HG03103 (cell line): Measurements from ENCODE around the gene GRID1.

Experiments
- ATAC-seq: cut with Tn5 transposase; IDR thresholded peaks from one replicate; pipeline ENCODE4 v1.9.1; 2021; ENCODE audit warnings: low read depth; ENCODE audit not compliant: unreplicated experiment

Gene GRID1

DNA sequence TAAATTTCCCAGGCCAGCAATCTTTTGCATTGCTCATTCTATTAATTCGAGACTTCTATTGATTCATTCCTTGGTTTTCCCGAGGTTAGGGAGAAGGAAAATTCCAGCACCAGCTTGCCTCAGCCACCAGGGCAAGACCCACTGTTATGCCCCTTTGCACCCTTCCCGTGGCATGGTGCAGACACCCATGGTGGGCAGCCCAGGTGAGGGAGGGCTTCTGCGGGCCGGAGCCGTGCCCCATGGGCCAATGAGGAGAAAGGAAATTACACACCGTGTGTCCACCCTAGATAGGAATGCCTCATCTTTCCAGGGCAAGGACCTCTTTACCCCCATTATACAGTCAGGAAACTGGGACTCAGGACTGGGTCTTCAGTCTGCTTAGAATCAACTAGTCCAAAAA, 4.5 kb upstream of the GRID1 start:
- no peak for ATAC-seq

DNA sequence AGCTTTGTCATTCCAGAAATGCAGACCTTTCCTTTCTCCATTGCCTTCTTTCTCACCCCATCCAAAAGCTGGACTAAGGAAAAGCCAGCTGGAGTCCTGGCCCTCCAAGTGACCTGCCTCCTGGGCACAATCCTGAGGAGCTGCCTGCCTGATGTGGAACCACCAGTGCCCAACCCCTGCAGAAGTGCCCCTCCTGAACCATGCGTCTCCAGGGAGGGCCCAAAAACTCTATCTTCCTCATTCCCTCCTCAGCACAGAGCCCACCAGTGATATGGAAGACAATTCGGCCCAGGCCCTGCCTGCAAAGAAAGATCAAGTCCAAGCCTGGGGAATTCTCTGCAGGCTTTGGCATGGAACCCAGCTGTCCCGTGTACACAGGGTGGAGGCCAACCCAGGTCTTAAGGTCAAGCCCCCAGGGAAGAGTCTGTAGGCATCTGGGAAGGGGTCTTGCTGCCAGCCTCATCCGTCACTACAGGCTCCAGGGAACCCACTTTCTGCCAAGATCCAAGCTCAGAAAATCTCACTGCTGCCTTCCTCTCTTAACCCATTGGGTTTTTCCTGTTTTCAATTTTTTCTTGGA, 3.5 kb upstream of the GRID1 start:
- no peak for ATAC-seq

- no peak for ATAC-seq
Observed at GRCh38 chr10:86368987-86369386, 2.4 kb upstream of the GRID1 start.

- ATAC-seq = no peak
Observed at GRCh38 chr10:86368046-86368445, 1.5 kb upstream of the GRID1 start.

GRCh38 chr10:86367152-86367951, 757 bp upstream of the GRID1 start:
- no peak for ATAC-seq

DNA sequence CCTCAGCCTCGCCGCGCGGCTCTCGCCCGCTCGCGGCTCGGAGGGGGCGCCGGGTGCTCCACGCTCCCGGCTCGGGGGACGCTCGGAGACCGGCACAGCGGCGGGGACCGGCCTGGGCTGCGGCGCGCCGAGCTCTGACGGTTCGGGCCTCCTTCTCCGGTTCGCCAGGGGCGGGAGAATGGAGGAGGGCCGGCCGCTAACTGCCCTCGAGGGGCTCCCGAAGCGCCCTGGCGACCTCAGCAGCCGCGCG, 232 bp upstream of the GRID1 start:
- ATAC-seq = no peak

GRCh38 chr10:86365346-86366032, 1.1 kb downstream of the GRID1 start:
- no peak for ATAC-seq

DNA sequence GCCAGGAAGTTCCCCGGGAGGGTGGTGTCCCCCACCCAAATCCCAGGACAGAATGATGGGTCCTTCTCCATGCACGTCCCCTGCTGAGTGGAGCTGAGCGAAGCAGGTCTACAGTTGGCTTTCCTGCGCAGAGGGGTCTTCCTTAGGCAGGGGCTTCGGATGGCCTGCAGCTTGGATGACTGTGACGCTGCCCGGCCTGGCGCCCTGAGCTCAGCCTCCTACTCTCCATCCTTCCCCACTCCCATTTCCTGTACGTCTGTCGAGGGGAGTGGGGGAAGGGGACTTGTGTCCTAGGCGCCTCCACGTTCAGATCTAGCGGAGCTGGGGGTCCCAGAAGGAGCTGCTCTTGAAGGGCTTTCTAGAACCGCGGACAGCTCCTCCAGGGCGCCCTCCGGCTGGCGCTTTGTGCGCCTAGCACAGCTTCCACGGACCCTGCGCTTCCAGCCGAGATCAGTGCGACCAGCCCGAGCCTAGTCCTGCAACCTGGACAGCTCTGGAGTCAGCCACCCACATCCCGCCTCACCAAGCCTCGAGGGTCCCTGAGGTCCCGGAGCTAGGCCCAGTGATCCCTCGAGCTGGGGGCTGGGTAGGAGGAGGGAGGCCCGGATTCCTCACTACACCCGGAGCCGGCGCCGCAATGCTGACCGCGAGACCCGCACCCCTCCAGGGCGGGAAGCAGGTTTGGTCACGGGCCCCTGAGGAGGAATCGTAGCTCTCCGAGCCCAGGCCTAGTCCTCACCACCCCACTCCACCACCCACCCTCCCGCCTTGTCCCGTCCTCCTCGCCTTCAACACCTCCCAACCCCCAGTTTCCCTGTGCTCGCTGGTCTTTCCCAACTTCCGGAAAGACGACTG, 1.9 kb downstream of the GRID1 start:
- ATAC-seq = no peak

DNA sequence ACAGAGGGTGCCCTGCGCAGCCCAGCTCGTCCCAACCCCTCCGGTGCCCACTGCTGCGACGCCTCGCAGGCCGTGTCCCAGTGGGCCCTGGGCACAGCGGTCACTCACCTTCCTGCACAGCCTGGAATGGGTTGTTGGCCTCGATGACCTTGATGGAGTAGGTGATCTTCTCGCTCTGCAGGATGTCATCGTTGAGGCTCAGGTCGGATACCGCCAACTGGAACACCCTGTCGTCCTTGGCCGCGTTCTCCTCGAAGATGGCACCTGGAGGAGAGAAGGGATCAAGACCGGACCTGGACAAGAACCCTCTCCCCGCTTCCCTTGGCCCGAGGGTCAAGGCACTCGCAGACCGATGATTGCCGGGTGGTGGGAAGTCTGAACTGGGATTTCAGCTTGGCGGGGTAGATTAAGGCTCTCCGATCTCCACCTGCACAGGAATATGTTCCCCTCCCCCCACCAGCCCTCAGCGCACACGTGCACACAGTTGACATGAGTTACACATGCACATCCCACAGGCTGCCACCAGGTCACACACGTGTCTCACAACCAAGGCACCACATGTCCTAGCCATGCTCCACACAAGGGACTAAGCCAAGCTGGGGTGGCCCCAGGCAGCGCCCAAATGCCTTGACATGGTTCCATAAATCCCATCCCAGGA, 2.6 kb downstream of the GRID1 start:
- ATAC-seq = no peak

DNA sequence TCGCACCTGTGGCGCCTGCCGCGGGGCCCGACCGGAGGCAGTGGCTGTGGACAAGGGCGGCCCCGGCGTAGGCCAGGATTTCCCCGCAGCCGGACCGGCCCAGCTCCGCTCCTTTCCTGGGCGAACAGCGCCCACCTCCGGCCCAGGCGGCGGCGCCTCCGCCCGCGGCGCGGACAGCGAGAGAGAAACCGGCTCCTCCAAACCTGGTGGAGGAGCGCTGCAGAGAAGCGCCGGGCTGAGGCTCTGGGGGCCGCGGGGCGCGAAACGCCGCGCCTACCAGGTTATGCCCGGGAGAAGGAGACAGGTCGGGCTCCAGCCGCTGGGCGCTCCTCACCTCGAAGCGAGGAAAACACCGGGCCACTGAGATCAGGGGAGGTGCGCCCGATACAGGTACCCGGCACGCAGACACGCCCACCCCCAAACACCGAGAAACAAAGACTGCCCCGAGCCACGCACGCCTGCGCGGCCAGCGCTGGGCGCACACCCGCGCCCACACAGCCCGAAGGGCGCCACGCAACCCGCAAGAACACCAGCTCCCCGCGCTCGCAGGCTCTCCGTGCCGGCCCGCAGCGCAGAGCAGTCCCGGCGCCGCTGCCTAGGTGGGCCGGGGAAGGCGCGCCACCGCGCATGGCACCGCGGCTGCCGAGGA, 3.3 kb downstream of the GRID1 start:
- no peak for ATAC-seq

GRCh38 chr10:86362586-86363183, 3.9 kb downstream of the GRID1 start:
- ATAC-seq = no peak

GRCh38 chr10:86362129-86362527, 4.5 kb downstream of the GRID1 start:
- no peak for ATAC-seq

- ATAC-seq = no peak
Observed at GRCh38 chr10:86361156-86362128, 5.2 kb downstream of the GRID1 start.

DNA sequence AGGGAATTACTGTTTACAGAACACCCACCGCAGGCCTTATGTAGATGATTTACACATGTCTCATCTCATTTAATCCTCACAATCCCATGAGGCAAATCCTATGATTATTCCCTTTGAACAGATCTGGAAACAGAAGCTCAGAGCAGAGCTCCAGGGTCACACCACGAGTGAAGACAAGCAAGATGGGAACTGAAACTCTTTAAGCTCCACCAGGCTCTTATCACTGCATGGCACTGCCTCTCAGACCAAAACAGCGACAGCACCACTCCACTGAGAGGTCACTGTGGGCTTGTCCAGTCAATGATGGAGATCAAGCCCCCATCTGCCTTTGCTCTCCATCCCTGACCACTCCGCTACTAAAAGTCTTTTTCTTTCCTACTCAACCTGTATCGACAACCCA, 5.9 kb downstream of the GRID1 start:
- no peak for ATAC-seq

- ATAC-seq = no peak
Observed at GRCh38 chr10:86359954-86360353, 6.6 kb downstream of the GRID1 start.

GRCh38 chr10:86359111-86359510, 7.5 kb downstream of the GRID1 start:
- no peak for ATAC-seq

GRCh38 chr10:86357676-86358075, 8.9 kb downstream of the GRID1 start:
- no peak for ATAC-seq

DNA sequence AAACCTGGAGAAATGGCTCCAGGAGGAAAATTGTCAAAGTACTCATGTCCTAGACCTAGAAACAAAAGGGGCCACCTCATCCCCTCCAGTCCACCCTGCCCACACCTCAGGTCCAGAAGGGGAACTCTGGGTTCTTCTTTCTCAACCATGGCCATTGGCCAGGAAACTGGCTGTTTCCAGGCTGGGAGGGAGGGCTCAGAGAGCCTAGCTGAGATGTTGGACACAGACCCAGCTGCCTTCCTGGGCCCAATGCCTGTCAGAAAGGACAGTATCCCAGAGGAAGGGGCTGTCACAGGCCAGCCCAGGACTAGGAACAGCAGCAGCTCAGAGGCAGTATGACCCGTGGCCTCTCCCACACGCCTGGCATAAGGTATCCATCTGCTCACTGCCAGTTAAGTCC, 9.6 kb downstream of the GRID1 start:
- ATAC-seq = no peak

DNA sequence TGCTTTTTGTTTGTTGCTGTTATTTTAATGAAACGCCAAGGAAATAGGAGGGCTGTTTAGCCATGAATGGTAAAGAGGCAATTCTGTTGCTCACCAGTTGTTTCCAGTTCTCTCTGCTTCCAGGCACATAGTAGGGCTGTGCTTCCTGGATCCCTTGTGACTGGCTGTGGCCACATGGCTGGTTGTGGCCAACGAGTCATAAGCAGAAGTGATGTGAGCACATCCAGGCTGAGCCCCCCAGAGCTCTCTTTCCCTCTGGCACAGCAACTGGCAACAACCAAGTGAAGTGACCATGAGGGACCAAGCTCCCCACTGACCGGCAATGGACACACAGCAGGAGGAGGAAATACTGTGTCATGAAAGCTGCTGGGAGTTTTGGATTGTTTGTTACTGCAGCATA, 10.3 kb downstream of the GRID1 start:
- no peak for ATAC-seq
